ENCODE data around the gene ZNF583. TPM values are rescaled to one million over a fixed set of nuclear protein-coding genes. Genes with fewer than 3 reads are reported as not detected.

Gene ZNF583
- total and polyA plus RNA-seq, 9 of the 15 experiments (the other 6 are each of a cell fraction or from before 2014, with no cell fraction given): 0.92 to 6.7 (median 3.0) TPM

- no peak for TF ChIP-seq ZNF318 (IDR thresholded peaks at IDR 0.05; ENCODE audit: borderline replicate concordance in 1 of 2, low read depth in 1 of 2)
- no peak for TF ChIP-seq ZNF23 (CRISPR knock-in tag; IDR thresholded peaks at IDR 0.05)
- 0 out of 4 replicates have a peak, but pooled peaks of 1 of the 2 experiments have one; percentile 17 for TF ChIP-seq NONO (IDR thresholded peaks at IDR 0.05; ENCODE audit: low read depth in 2 of 2, low read length in 1 of 2)
- no peak for TF ChIP-seq ESRRB (CRISPR knock-in tag; IDR thresholded peaks at IDR 0.05; ENCODE audit: borderline replicate concordance)
- TF ChIP-seq ZFPM2 (CRISPR knock-in tag; IDR thresholded peaks at IDR 0.05): no peak
- no peak for TF ChIP-seq KAT7 (CRISPR knock-in tag; IDR thresholded peaks at IDR 0.05; ENCODE audit: borderline replicate concordance)
- no peak for TF ChIP-seq ZNF253 (CRISPR knock-in tag; conservative IDR thresholded peaks at IDR 0.05)
- no peak for TF ChIP-seq TFAM (CRISPR knock-in tag; conservative IDR thresholded peaks at IDR 0.05)
- no peak for TF ChIP-seq SP2 (IDR thresholded peaks at IDR 0.05; ENCODE audit: extremely low read depth, low read depth, low read length, poor library complexity, severe bottlenecking)
- peak; percentile 41 for TF ChIP-seq HMGN3 (IDR thresholded peaks at IDR 0.05; ENCODE audit: borderline replicate concordance, extremely low read depth, insufficient read length, low read depth, low read length)
- TF ChIP-seq PHB2 (IDR thresholded peaks at IDR 0.05; ENCODE audit: low read depth): no peak
- TF ChIP-seq FOXA3 (CRISPR knock-in tag; conservative IDR thresholded peaks at IDR 0.05 in 1 of 2, IDR thresholded peaks at IDR 0.05 in 1 of 2): 0 out of 4 replicates have a peak, but pooled peaks of 1 of the 2 experiments have one; percentile 14
Observed at GRCh38 chr19:56403764-56404704, at the start of gene ZNF583 (continued).
